GM21723 (cell line): Measurements from ENCODE around the gene MGAT3.

Source experiments
- ATAC-seq: cut with Tn5 transposase; IDR thresholded peaks from one replicate; pipeline ENCODE4 v1.9.1; 2021; ENCODE audit warnings: mild to moderate bottlenecking, moderate library complexity; ENCODE audit not compliant: unreplicated experiment

MGAT3 gene

DNA sequence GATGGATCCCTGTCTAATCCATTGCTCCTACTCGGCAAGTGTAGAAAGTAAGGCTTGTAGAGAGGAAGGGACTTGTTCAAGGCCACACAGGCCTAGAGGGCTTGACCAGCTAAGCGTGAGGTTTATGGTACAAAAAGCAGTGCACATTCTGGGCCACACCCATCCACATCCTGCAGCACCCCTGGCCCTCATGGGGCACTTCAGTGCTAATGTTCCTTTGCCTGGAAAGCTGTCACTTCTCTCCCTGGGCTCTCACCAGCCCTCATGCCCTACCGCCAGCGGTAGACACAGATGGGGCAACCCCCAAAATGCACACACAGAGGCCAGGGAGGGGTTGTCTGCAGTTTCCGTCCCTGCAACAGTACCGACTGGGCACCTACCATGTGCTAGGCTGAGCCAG is 7.1 kb upstream of the MGAT3 start:
- no peak for ATAC-seq

DNA sequence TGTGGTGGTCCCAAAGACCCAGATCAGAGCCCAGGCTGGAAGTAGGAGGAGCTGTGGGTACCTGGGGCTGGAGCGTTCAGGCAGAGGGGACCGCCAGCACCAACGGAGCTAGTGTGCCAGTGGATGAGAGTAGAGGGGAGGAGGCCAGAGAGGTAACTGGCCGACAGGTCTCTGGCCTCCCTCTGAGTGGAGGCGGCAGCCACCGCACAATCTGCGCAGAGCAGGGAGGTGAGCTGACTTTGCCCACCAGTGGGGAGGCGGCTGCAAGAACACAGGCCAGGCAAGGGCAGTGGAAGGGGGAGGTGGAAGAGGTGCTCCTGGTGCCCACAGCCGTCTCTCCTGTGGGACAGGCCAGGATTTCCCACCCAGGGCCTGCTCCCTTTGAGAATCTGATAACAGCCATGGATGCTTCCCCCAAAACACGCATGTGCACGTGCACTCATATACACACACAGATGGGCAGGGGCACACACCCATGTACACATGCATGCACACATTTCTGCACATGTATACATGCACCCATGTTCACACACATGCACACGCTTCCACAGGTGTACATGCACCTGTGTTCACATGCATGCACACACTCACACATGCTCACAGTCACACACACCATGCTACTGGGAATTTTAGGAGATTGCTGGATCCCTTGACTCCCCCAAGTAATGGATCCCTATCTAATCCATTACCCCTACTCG is 6.4 kb upstream of the MGAT3 start:
- ATAC-seq = no peak

DNA sequence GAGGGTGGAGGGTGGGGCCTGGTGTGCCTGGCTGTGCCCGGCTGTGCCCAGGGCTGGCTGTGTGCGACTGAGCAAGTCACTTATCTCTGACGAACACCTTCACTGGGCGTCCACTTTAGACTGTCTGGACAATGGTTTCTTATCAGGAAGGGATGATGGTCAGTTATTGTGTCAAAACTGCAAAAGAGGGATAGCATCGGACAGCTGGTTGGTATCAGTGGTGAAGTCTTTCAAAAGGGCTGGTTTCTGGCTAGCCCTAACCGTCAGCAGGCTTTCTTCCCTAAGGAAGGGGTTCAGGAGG is 4.1 kb upstream of the MGAT3 start:
- no peak for ATAC-seq

DNA sequence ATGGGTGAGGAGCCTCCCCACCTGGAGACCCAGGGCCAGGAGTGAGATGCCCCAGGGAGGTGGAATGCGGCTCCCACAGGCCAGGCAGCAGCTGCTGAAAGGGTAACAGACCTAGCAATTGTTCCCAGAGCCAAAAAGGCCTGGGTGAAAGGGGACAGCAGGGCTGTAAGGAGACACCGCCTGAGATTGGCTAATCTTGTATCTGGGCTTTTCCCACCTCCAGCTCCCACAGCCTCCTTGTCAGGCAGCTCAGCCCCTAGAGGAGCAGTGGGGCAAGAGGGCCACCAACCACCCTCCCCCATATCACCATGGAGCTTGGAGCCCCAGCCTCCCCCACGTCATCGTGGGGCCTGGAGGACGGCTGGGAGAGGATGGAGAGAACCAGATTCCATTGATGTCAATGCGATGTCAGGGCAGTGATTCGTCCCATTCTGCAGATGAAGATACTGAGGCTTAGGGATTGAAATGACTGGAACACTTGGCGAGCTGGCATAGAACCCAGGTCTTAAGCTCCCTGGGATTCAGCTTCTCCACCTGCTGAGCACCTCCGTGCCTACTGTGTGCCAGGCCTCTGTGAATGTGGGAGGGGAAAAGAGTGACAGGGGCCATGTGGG is 2.9 kb upstream of the MGAT3 start:
- ATAC-seq = no peak

DNA sequence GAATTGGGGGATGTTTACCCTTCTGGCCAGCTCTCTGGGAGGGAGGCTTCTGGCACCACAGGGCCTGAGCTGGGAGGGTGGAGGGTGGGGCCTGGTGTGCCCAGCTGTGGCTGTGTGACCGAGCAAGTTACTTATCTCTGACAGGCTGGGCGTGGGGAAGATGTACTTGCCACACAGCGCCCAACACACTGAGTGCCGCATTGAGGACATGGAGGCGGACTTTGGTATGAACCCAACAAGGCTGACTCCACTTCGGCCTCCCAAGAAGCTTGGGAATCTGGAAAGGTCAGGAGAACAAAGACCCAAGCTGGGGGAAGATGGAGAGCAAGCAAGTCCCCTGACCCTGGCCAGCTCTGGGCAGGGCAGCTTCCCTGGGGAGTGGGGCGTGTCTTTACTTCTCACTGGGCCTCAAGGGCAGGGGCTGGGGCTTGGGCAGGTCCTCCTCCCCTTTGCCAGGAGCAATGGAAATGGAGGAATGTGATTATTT is 2.4 kb upstream of the MGAT3 start:
- ATAC-seq = no peak

DNA sequence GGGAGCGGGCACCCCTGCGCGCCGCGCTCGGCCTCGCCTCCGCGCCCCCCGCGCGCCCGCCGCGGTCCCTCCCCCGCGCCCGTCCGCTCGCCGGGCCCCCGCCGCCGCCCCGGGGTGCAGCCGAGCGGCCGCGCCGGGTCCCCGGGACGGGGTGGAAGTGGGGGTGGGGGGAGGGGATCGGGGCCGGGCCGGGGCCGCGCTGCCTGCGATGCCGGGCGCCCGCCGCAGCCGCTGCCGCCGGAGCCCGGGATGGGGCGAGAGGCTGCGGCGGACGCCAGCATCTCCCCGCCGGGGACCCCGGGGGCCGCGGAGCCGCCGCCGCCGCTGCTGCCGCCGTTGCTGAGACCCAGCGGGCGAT is 365 bp downstream of the MGAT3 start:
- no peak for ATAC-seq

DNA sequence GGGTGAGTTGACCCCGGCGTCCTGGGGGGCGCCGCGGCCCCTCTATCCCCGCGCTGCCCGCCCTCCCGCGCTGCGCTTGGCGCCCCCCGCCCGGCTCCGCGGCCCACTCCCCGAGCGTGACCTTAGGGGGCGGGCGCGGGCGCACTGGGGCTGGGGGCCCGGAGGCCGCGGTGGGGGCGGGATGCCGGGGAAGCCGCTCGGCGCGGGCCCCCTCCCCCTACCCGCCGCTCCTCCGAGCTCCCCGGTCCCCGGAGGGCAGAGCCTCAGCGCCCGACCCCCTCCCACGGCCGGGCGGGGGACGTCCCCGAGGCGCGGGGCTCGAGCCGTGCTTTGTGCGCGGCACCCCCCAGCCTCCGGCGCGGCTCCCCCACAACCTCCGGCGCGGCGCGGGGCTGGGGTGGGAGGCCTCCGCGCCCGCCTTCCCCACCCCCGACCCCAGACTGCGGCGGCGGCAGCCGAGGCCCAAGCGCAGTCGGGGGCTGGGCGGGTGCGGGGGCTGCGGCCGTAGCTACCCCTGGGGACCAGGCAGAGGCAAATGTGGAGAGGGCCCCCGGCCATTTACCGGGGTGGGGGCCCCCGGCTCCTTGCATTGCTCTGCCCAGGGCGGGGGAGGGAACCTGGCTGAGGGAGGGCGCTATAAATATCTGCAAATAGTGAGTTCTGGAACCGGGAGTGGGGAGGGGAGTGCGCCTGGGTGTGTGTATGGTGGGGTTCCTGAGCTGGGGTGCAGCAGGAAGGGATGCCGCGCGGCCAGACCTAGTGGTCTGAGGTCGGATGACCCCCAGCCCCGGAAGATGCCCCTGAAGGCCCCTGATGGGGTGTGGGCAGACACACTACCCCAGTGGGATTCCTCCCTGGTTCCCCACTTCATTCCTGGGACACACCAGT is 988 bp downstream of the MGAT3 start:
- no peak for ATAC-seq

DNA sequence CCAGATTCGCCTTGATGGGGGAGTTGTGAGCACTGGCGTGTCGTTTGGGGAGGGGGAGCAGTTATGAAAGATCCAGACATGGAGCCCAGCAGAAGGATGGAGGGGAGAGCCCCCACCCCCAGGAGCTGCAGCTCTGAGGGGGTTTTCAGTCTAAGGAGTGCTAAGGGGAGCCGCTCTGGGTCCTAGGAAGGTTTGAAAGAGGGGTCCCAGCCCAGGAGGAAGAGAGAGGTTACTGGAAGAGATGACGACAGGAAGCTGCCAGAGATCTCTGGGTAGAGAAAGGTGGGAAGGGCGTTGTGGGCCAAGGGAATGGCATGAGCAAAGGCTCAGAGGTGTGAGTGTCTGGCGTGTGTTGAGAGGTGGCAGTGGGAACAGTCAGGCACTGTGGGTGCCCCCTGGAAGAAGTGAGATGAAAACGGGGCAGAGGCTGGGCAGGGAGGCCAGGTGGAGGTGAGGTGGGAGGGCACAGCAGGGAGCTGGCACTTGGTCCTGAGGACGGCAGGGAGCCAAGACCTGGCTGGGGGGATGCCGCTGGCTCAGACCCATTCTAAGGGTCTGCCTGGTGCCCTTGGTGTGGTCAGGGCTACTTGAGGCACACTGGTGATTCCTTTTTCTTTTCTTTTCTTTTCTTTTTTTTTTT is 1.8 kb downstream of the MGAT3 start:
- no peak for ATAC-seq

DNA sequence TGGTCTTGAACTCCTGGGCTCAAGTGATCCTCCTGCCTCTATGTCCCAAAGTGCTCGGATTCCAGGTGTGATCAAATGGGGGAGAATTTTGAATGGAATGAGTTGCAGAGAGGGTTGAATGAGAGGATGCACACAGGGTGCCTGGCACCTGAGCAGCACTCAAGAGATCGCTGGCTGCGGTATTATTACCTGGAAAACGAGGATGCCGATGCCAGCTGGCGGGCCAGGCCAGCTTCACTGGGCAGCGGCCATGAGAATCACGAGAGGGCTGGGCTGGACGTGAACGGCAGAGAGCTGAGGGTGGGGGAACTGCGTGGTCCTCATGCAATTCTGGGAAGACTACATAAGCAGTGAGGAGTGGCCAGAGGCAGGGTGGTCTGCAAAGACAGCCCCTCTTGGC is 2.9 kb downstream of the MGAT3 start:
- ATAC-seq = no peak

DNA sequence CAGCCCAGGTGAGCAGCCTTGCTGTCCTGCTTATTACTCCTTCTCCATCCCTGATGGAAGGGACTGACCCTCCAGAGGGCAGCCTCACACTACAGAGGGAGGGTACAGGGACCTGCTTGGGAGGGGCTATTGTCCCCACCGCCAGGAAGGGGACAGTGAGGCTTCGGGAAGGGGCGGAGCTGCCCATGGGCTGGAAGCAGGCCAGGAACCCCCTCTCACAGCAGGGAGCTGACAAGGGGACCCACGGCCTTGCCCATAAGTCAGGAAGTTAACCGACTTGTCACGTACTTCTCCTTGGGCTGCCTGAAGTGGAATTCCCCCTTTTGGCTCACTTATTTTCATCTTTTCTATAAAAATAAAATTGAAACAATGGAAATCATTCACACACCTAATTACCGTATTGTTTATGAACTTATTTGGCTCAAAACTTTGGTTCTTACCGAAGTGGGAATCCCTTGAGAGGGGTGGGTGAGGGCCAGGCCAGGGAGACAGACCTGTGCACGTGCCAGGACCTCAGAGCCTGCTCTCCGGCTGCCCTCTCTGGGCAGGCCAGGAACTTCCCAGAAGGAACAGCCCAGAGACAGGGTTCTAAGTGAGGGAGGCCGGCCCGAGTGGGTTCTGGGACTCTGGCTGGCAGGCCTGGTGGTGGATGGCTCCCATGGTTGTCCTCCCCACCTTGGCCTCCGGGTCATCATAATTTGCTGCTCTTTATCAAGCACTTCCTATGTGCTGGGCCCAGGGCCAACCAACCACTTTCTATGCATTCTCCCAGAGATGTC is 5.8 kb downstream of the MGAT3 start:
- no peak for ATAC-seq

DNA sequence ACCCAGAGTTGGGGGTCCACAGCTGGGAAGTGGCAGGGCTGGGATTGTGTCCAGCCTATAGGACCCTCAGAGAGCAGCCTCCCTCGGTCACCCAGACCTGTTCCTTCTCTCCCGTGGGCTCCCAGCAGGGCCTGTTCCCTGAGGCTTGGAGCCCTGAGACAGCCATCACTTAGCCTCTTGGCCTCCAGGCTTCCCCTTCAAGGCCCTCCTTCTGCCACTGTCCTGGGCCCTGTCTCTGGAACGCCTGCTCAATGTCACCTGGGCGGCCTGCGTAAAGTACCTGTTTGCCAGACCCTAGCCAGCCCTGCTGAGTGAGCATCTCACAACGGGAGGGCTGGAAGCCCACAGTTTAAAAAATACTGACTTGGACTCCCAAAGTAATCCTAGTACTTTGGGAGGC is 6.5 kb downstream of the MGAT3 start:
- no peak for ATAC-seq

DNA sequence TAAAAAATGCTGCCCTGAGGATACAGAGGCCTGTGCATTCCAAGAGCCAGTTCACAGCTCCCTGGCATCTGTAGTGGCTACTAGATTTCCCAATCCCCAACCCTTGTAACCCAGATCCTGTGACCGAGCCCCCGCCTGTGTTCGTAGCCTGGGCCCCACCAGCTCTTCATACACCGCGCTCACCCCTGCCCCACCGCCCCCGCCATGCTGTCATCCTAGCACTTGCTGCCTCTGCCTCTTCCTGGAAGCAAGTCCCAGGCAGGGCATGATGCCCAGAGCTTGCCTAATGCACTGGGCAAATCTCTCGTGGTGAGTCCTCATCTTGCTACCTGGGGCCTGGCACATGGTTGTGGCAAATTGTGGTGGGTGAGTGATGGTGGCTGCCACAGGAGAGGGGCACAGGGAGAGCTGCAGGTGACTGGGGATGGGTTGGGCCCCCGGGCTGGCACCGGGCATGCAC is 7.1 kb downstream of the MGAT3 start:
- no peak for ATAC-seq

DNA sequence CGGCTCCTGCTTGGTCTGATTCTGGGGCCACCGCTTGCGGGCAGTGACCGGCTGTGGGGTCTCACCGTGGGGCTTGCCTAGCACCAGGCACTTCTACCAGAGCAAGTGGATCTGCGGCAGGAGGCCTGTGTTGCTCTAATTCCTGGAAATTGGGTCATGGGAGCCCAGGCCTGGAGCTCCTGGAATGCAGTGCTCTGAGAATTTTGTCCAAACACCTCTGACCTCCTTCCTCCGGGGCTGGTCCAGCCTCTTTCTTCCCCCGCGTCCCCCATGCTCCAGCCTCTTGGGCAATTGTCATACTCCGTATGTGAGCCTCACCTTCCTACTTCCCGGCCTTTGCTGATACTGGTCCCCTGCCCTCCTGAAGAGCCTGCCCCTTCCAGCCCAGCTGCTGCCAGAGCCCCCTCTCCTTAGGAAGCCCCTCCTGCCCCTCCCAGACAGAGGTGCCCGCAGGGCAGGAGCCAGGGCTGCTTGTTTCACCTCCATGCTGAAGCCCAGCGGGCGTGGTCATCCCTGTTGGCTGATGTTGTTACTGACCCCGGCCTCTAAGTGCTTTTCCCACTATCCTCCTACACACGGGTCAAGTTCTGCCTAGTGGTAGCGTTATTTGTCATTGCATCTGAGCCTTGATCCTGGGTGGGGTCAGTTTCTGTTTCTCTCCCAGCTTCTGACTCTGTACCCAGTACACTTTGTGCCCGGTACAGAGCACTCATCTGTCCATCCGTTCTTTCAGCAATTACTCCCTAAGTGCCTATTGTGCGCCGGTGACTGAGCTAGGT is 9.6 kb downstream of the MGAT3 start:
- no peak for ATAC-seq

DNA sequence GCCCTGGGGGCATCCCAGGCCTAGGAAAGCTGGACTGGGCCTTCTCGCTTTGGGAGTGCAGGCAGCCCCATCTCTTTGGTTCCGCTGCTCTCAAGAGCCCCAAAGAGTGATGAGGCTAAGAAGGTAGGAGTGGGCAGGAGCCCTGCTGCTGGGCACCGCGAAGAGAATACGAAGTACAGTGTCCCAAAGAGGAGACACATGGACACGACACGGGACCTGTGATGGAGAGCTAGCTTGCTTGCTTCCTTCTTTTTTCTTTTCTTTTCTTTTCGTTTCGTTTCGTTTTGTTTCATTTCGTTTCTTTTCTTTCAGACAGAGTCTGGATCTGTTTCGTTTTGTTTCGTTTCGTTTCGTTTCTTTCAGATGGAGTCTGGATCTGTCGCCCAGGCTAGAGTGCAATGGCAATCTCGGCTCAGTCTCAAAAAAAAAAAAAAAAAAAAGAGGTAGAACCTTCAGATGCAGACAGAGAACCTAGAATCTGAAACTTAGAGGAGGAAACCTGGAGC is 10.6 kb downstream of the MGAT3 start:
- ATAC-seq = no peak

DNA sequence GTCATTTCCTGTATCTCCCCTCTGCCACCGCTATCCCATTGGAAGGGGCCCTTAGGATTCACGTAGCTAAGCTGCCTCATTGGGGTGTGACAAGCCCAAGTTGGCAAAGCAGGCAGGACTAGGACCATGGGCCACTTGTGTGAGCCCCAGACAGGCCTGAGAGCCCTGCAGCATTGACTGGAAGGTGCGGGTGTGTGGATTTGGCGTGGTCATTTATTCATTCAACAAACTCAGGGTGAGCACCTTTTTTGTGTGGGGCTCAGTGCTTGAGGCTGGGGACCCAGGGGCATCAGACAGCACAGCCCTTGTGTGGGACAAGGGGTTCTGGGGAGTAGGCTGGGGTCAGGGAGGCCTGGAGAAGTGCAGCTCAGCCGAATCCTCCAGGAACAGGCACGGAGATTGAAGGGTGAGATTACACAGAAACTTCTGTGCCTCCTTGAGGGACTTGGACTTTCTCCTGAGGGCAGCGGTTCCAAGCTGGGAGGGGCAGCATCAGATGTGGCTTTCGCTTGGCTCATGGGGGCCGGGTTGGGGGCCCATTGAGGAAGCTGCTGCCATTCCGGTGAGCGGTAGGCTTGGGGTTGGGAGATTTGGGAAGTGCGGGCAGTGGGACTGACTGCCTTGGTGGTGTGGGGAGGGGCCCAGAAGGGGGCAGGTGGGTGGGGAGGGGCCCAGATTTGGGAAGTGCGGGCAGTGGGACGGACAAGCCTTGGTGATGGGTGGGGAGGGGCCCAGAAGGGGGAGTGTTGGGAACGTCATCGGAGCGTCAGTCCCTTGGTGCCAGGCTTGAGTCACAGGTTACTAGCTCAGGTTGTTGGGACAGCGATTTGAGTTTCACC is 11.9 kb downstream of the MGAT3 start:
- ATAC-seq = no peak

DNA sequence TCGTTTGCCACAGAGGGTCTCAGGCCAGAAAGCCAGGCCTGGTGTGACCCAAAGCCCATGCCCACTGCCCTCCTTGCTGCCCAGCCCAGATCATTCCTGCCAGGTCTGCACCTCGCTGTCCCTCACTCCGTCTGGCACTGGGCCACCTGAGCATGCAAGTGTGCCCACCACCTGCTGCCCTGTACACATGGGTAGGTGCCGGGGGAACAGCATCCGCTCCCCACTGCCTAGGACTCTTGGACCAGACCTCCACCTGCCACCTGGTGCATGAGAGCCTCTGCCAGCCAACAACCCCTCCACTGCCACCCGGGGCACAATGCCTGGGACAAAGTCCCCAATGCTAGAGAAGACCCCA is 12.5 kb downstream of the MGAT3 start:
- ATAC-seq = no peak

DNA sequence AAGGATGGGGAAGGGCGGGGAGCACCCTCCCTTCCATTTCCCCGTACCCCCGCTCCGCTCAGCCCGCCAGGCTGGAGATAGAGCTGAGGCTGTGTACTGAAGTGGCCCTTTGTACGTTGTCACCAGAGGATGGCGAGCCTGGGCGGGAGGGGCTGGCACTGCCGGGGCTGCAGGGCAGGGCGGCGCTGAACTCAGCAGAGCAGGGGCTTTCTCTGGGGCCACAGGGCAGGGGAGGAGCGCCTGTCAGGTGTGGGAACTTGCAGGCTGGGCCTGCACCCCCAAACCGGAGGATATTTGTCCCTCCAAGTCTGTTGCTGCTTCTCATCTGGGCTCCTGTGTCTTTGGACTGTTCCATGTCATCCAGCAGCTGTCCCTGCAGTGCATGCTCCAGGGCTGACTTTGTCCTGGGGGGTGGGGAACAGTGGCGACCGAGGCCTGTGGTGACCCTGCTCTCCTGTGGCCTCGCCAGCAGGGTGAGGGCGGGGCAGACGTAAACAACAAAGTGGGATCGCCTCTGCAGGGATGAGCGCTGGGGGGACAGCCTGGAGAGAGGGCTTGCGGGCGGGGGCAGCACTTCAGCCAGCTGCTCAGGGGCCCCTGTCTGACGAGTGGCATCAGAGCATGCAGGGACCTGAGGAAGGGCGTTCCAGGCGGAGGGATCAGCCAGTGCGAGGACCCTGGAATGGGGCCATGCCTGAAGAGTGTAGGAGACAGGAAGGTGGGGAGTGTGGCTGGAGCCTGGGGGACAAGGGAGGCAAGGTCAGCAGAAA is 13.1 kb downstream of the MGAT3 start:
- no peak for ATAC-seq
